HG02970 (cell line): ENCODE measurements around the gene MAP4K4.

Experiments
- ATAC-seq: cut with Tn5 transposase; IDR thresholded peaks from one replicate; pipeline ENCODE4 v1.9.1; 2021; ENCODE audit warnings: mild to moderate bottlenecking, moderate library complexity, moderate number of reproducible peaks; ENCODE audit not compliant: unreplicated experiment, low FRiP score

The MAP4K4 gene

GRCh38 chr2:101692041-101692440 lies 5.5 kb upstream of the MAP4K4 start:
- no peak for ATAC-seq

- no peak for ATAC-seq
These were observed 4.7 kb upstream of the MAP4K4 start for GRCh38 chr2:101692766-101693165.

GRCh38 chr2:101693991-101694588 lies 3.4 kb upstream of the MAP4K4 start:
- no peak for ATAC-seq

GRCh38 chr2:101696272-101697123 lies 1.0 kb upstream of the MAP4K4 start:
- ATAC-seq: no peak

GRCh38 chr2:101698014-101698843 lies 722 bp downstream of the MAP4K4 start:
- no peak for ATAC-seq

- ATAC-seq: no peak
These were observed 1.6 kb downstream of the MAP4K4 start for GRCh38 chr2:101698844-101699754.

GRCh38 chr2:101699755-101700461 lies 2.4 kb downstream of the MAP4K4 start:
- ATAC-seq: no peak

GRCh38 chr2:101704046-101704466 lies 6.5 kb downstream of the MAP4K4 start:
- ATAC-seq: no peak

GRCh38 chr2:101704816-101705578 lies 7.5 kb downstream of the MAP4K4 start:
- ATAC-seq: no peak

- ATAC-seq: no peak
These were observed 8.8 kb downstream of the MAP4K4 start for GRCh38 chr2:101706121-101706818.

GRCh38 chr2:101706819-101707177 lies 9.3 kb downstream of the MAP4K4 start:
- ATAC-seq: no peak

GRCh38 chr2:101710036-101710435 lies 12.5 kb downstream of the MAP4K4 start:
- no peak for ATAC-seq

- no peak for ATAC-seq
These were observed 13.2 kb downstream of the MAP4K4 start for GRCh38 chr2:101710471-101711318.

GRCh38 chr2:101714118-101714517 lies 16.6 kb downstream of the MAP4K4 start:
- no peak for ATAC-seq

GRCh38 chr2:101717071-101717845 lies 19.8 kb downstream of the MAP4K4 start:
- no peak for ATAC-seq

- ATAC-seq: no peak
These were observed 21.0 kb downstream of the MAP4K4 start for GRCh38 chr2:101718479-101718878.
